A549 (cell line): Measurements from ENCODE around the gene JAZF1.

Experiments
- CBX8 ChIP-seq: fragments of 200-600 bp; sonication (generic); IDR thresholded peaks from 2 replicates; pipeline ENCODE4 v1.6.1; 2016
- POLR2A ChIP-seq: IDR thresholded peaks from 2 replicates; pipeline ENCODE4 v1.6.1; 2012; ENCODE audit warnings: mild to moderate bottlenecking, low read length
- TF ChIP-seq, protein P1 (sequence below): fragments of >200 bp; sonication (Bioruptor Twin); formaldehyde crosslinking; IDR thresholded peaks from 3 replicates; pipeline ENCODE4 v1.5.1; 2016

DNA sequence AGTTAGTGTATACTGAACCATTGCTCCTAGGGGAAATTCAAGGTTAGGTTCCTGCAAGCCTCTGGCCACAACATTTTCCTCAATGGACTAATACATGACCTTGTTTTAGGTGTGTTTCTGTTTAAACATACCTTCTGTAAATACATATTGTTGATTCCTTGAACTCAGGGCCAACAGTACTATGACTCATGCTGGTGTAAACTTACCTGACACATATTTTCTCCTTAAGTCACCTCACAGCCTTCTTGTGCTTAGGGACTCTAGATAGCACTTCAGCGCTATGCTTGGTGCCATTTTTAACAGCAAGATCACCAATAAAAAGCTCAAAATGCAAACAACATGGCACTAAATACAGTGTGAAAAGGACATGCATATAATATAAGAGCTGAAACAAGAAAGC lies 264.2 kb downstream of the JAZF1 start:
- no peak for TF ChIP-seq POLR2A
- TF ChIP-seq, protein P1, sequence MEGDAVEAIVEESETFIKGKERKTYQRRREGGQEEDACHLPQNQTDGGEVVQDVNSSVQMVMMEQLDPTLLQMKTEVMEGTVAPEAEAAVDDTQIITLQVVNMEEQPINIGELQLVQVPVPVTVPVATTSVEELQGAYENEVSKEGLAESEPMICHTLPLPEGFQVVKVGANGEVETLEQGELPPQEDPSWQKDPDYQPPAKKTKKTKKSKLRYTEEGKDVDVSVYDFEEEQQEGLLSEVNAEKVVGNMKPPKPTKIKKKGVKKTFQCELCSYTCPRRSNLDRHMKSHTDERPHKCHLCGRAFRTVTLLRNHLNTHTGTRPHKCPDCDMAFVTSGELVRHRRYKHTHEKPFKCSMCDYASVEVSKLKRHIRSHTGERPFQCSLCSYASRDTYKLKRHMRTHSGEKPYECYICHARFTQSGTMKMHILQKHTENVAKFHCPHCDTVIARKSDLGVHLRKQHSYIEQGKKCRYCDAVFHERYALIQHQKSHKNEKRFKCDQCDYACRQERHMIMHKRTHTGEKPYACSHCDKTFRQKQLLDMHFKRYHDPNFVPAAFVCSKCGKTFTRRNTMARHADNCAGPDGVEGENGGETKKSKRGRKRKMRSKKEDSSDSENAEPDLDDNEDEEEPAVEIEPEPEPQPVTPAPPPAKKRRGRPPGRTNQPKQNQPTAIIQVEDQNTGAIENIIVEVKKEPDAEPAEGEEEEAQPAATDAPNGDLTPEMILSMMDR: no peak
- no peak for TF ChIP-seq CBX8
